Uterus (tissue), 4 donors: ENCODE results near the gene RIMS1. TPM values are rescaled to one million over a fixed set of nuclear protein-coding genes. Genes with fewer than 3 reads are reported as not detected.
A peak's percentile ranks its signal among the peaks of the same experiment; 100 is the strongest.

Source experiments
- DNase-seq, 2 donors: peaks; one replicate each; pipeline ENCODE4 v3.0.0-alpha.2; 2019 to 2020
- H3K27ac ChIP-seq, 2 donors: fragments of 200-600 bp; sonication (generic); 1 replicate in 1 of 2; 2 replicates in 1 of 2; pipeline ENCODE4 v1.5.1; 2016 to 2018
- H3K27me3 ChIP-seq, 2 donors: fragments of 200-600 bp; sonication (generic); one replicate each; pipeline ENCODE4 v1.5.1; 2018 to 2019; ENCODE audit warnings: control low read depth in 1 of 2
- H3K36me3 ChIP-seq, 2 donors: fragments of 200-600 bp; sonication (generic); one replicate each; pipeline ENCODE4 v1.5.1; 2019; ENCODE audit warnings: control low read depth in 1 of 2
- H3K4me1 ChIP-seq, 2 donors: fragments of 200-600 bp; sonication (generic); one replicate each; pipeline ENCODE4 v1.5.1; 2018 to 2019; ENCODE audit warnings: control low read depth in 1 of 2
- H3K4me3 ChIP-seq, 2 donors: fragments of 200-600 bp; sonication (generic); 1 replicate in 1 of 2; 2 replicates in 1 of 2; pipeline ENCODE4 v1.5.1; 2018 to 2019; ENCODE audit warnings: mild to moderate bottlenecking in 1 of 2
- H3K9me3 ChIP-seq, 2 donors: fragments of 200-600 bp; sonication (generic); one replicate each; pipeline ENCODE4 v1.5.1; 2019; ENCODE audit warnings: control low read depth in 1 of 2
- POLR2A ChIP-seq, 2 donors: fragments of 450-650 bp; IDR thresholded peaks; one replicate each; pipeline ENCODE4 v1.6.1; 2016; ENCODE audit warnings: antibody characterized with exemption in 2 of 2, mild to moderate bottlenecking in 1 of 2, moderate library complexity in 1 of 2
- intact Hi-C: fragments of 100-400 bp; cut with DNase I; formaldehyde crosslinking; loops from one replicate; pipeline ENCODE4 v1.15.1; 2023; ENCODE audit warnings: low total_unique reads
- total RNA-seq, 4 donors: library from RNA; depleted of rRNA in 3 of 4; stranded (reverse); fragments of >200 nt in 3 of 4; gene quantifications; one replicate each; pipeline versions ENCODE4 v1.1.0 to v1.2.4, GENCODE V29; 2014 to 2023
- TF ChIP-seq, protein P1 (sequence below), 4 experiments: fragments of 200-600 bp in 2 of 4; fragments of 450-650 bp in 2 of 4; sonication (generic) in 2 of 4; IDR thresholded peaks; one replicate each; pipeline ENCODE4 v1.5.1; 2016 to 2019; ENCODE audit warnings: antibody characterized with exemption in 4 of 4, mild to moderate bottlenecking in 2 of 4, moderate library complexity in 1 of 4
- donor health status: DM: yes; HTN: yes; CAD: no.

Gene RIMS1
- total RNA-seq, 4 donors from 2014 or later: 0.88 to 24.9 TPM; not detected in 2

- no peaks in the 10 kb centered on the region for H3K9me3 ChIP-seq
- H3K27ac ChIP-seq: no peak overlapping the region
- H3K4me3 ChIP-seq: no peak overlapping the region
- no peaks in the 10 kb centered on the region for H3K27me3 ChIP-seq
- DNase-seq: no peak
- intact Hi-C loops: no loop called here
- no peaks in the 10 kb centered on the region for H3K4me1 ChIP-seq
- TF ChIP-seq, protein P1, sequence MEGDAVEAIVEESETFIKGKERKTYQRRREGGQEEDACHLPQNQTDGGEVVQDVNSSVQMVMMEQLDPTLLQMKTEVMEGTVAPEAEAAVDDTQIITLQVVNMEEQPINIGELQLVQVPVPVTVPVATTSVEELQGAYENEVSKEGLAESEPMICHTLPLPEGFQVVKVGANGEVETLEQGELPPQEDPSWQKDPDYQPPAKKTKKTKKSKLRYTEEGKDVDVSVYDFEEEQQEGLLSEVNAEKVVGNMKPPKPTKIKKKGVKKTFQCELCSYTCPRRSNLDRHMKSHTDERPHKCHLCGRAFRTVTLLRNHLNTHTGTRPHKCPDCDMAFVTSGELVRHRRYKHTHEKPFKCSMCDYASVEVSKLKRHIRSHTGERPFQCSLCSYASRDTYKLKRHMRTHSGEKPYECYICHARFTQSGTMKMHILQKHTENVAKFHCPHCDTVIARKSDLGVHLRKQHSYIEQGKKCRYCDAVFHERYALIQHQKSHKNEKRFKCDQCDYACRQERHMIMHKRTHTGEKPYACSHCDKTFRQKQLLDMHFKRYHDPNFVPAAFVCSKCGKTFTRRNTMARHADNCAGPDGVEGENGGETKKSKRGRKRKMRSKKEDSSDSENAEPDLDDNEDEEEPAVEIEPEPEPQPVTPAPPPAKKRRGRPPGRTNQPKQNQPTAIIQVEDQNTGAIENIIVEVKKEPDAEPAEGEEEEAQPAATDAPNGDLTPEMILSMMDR (IDR thresholded peaks at IDR 0.05): no peak
- H3K36me3 ChIP-seq: no peaks in the 10 kb centered on the region
These were observed 419.6 kb downstream of the RIMS1 start for GRCh38 chr6:72305971-72306370.

DNA sequence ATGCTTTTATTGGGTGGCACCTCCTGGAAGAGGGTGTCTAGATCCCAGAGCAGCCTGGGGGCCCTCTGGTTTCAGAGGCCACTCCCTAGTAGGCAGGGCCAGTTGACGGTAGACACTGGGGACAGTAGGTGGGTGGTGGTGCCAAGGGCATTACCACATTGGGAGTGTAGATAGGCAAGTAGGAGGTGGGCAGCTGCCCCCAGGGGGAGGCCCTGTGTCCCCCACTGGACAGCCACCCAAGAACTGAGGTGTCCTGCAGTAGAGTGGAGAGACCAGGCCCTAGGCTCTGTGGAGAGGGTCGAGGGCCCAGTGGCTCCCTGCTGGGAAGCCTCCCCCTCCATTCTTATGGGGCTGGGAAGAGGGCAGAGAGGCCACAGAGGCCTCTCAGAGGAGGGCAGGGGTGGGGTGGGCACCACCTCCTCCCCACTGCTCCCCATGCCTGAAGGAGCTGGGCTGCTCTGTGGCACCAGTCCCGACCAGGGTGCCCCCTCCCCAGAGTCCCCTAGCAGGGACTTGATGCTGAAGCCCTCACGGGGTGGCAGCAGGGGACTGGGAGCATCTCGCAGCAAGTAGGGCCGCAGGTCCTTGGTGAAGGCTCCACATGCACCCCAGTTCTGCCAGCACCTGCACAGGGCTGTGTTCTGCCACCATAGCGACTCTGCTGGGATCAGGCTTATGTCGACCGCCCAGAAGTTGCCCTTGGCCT is 430.5 kb downstream of the RIMS1 start:
- Histone ChIP-seq H3K27ac (no peak overlapping the region), H3K9me3 (no peaks in the 10 kb centered on the region), H3K27me3 (no peaks in the 10 kb centered on the region), H3K4me1 (no peaks in the 10 kb centered on the region), H3K36me3 (no peaks in the 10 kb centered on the region), H3K4me3 (no peak overlapping the region)
- TF ChIP-seq, protein P1 (IDR thresholded peaks at IDR 0.05): no peak
- TF ChIP-seq POLR2A (IDR thresholded peaks at IDR 0.05): no peak
- intact Hi-C loops: no loop called here
- peak in 1 of 2 donors; percentile 8 for DNase-seq

GRCh38 chr6:72321788-72322187 is 435.4 kb downstream of the RIMS1 start:
- intact Hi-C loops: no loop called here
- Histone ChIP-seq H3K9me3 (no peaks in the 10 kb centered on the region), H3K4me3 (no peak overlapping the region), H3K27me3 (no peaks in the 10 kb centered on the region), H3K36me3 (no peaks in the 10 kb centered on the region), H3K27ac (no peak overlapping the region), H3K4me1 (no peaks in the 10 kb centered on the region)
- DNase-seq: no peak
- TF ChIP-seq, protein P1 (IDR thresholded peaks at IDR 0.05): no peak
- TF ChIP-seq POLR2A (IDR thresholded peaks at IDR 0.05): no peak

GRCh38 chr6:72322771-72323170 is 436.4 kb downstream of the RIMS1 start:
- no peak overlapping the region for H3K4me3 ChIP-seq
- H3K4me1 ChIP-seq: no peaks in the 10 kb centered on the region
- no peak for DNase-seq
- H3K27ac ChIP-seq: no peak overlapping the region
- H3K9me3 ChIP-seq: no peaks in the 10 kb centered on the region
- H3K27me3 ChIP-seq: no peaks in the 10 kb centered on the region
- no peaks in the 10 kb centered on the region for H3K36me3 ChIP-seq
- intact Hi-C loops: no loop called here
- TF ChIP-seq POLR2A (IDR thresholded peaks at IDR 0.05): no peak
- TF ChIP-seq, protein P1 (IDR thresholded peaks at IDR 0.05): no peak

DNA sequence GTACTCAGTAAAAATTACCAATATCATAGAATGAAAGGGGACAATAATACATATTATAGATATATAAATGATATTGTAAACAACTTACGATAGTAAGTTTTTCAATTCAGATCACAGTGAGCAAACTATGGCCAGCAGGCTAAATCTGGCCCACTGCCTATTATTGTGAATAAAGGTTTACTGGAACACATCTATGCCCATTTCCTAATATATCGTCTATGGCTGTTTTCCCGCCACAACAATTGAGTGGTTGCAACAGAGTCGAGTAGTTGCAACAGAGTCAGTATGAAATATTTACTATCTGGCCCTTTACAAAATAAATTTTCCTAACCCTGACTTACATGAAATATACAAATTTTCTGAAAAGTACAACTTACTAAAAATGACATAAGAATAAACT is 438.2 kb downstream of the RIMS1 start:
- intact Hi-C loops: no loop called here
- no peaks in the 10 kb centered on the region for H3K36me3 ChIP-seq
- no peak overlapping the region for H3K4me3 ChIP-seq
- TF ChIP-seq POLR2A (IDR thresholded peaks at IDR 0.05): no peak
- TF ChIP-seq, protein P1 (IDR thresholded peaks at IDR 0.05): no peak
- H3K27ac ChIP-seq: no peak overlapping the region
- no peak for DNase-seq
- no peaks in the 10 kb centered on the region for H3K4me1 ChIP-seq
- no peaks in the 10 kb centered on the region for H3K9me3 ChIP-seq
- H3K27me3 ChIP-seq: no peaks in the 10 kb centered on the region
